Ecto neural progenitor cell (in vitro differentiated cells): ENCODE results near the gene IMP3.

Experiments
- DNase-seq: peaks from one replicate; pipeline ENCODE4 v3.0.0-alpha.2; 2018; ENCODE audit warnings: low spot score

The IMP3 gene

DNA sequence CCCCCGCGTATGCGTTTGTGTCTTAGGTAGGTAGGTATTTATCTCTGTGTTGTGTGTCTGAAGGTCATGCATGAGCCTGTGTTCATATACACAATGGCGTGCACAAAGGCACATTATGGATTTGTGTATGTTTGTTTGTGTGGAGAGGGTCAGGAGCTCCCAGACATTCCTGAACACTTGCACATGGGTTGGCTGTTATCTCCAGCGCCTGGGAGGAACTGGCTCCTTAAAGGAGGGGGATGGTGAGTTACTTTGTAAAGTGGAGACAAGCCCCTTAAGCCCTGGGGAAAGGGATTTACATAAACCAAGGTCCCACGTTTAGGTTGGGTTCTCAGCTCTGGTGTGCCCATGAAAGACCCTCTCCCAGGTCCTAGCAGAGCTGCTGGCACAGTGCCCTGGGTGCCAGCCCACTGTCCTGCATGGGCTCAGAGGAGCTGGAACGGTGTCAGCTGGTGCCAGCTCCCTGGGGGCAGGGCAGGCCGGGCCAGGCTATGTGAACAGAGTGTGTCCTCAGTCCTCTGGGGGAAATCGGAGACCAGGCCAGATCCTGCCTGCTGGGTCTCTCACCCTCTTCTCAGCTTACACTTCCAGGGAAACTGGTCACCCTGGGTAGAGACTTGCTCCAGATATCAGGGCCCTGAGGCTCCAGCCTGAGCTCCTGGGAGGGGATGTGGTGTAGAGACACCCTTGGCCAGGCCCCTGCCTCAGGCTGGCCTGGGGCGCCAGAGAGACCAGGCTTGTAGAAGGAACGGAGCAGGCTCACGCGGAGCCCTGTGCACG, 32.8 kb upstream of the IMP3 start:
- DNase-seq: no peak

DNA sequence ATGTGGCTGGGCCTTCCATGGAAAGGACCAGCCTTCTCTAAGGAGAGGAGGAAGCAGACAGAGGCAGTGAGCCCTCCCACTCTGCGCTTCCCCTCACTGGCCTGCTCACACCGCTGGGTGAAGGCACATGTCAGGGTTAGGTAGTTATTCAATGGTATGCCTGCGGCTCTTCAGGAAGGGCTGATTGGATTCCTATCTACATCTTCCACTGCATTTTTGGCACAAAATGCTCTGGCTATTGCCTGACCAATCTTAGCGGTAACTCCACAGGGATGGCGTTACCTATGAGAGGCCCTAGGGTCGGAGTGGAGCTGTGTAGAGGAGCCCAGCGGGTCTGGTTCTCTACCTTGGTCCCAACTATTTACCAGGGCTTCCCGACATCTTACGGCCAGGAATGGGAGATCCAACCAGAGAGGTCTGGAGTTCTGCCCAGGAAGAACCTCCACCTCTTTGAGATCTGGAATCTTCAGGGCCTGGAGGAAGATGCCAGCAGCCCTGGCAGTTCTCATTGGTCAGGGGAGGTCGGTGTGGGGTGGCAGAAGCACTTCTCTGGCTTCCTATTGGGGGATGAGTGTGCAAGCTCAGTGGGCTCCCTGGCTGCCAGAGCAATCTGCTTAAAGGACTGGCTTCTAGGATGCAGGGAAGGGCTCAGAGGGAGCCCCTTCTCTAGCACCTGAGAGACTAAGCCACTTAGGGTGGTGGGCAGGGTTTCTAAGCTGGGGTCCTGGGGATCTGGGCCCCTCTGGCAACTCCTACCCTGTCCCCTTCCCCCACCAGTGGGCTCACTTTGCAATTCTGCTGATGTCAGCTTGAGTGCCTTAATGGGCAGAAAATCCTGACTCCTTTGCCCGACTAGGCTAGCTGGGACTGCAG, 31.9 kb upstream of the IMP3 start:
- DNase-seq: no peak

DNA sequence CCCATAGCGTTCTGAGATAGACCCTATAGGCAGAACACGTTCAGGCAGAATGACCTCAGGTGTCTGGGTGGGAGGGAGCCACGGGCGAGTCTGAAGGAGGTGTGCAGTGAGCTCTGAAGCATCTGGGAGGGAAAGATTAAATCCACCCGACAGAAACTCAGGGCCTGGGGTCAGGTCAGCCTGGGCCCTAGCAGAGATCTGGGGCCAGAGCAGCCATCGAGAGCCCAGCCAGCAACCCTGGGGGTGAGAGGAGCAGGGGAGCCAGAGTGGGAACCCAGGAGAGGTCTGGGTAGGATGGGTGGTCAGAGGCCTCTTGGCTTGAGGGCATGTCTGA, 29.8 kb upstream of the IMP3 start:
- no peak for DNase-seq

DNA sequence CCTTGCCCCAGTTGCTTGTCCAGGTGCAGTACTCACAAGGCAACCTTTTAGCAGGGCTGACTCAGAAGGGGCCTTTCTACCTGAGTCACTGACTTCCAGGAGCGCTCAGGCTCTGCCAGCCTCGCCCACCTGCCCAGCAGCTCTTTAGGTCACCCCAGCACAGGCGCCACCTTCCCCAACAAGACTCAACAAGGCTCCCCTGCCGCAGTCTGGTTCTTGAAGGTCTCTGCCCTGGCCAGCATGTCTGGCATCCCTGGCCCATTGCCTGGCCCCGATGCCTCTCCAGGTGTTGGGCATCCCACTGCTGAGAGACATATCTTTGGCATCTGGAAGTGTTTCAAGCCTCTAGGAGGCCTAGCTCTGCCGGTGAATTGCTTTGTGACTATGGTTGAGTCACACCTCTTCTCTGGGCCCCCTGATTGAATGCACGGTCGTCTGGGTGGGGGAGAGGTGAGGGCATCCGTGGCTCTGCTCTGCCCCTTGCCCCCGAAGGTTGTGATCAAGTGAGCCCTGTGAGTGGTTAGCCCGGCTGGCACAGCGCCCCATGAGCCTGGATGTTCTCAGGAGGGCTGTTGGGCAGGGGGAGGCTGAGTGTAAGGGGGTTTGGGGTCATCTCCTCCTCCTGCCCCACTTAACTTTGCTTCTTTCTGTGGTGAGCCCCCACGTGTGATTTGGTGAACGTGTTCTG, 29.3 kb upstream of the IMP3 start:
- no peak for DNase-seq

DNA sequence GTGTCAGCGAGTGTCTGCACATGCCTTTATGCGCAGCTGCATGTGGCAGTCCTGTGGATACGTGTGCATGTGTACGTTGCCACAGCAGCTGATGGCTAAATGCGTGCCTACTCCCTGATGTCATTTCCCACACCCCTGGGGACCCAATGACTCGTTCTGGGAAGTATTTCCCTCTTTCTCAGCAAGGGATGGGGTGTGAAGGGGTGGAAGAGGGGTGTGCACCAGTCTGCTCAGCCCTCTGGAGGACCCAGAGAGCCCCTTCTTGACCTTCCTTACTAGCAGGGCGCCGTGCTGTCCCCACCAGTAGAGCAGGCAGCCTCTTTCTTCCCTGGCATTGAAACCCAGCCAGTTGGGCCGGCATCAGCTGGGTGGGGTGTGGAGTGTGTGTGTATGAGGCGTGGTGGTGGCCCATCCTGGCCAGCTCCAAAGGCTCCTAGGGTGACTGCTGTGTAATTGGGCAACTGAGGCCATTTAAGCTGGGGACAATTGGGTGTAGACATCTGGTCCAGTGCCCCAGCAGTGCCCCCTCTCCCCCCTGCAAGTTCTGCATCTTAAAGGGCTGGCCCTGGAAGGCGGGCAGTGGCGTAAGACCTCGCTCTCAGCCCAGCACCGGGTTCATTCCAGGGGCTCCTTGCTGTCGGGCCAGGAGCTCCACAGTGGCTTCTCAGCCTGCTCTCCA, 26.9 kb upstream of the IMP3 start:
- DNase-seq: no peak

DNA sequence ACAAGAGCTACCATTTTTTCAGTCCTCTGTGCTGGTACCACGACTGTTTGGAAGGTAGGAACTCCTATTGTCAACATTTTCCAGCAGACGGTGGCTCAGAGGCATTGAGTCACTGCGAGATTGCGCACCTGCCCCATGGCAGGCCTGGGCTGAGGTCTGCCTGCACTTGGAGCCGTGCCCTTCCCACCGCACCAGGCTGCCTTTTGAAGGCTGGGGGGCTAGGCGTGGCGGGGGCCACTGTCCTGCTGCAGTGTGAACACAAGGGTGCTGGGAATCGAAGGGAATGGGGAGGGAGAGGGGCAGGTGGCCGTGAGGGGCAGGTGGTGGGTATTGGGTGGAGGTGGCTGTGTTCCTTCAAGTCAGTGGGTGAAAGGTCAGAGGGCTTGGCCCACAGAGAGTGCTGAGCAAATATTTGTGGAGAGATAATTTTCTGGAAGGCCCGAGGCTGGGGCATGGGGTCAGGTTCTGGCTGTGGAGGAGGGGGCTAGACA, 24.0 kb upstream of the IMP3 start:
- no peak for DNase-seq

DNA sequence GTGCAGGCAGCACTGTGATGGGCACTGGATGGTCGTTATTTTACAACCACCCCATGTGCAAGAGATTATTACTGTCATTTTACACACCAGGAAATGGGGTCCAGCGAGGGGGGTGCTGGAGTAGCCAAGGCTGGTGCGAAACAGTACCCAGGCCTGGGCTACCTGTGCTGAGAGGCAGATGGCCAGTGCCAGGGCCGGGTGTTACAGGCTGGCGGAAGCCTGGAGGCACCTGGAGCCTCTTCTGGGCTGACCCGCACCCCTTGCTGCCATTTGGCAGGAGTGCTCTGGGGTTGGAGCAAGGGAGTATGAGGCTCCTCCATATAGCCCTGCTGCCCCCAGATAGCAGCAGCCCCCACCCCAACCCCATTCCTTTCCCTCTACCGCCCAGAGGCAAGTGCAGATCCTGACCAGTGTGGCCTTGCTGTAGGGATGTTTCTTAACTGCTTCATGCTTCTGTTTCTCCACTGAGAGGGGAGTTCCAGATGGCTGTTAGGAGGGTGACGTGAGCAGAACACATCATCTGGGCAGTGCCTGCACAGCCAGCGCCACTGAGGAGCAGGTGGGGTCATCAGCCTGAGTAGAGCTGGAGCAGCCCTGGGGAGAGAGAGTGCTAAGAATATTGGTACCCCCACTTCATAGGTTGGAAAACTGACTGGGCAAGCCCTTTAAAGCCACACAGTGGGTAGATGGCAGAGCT, 22.9 kb upstream of the IMP3 start:
- DNase-seq: no peak

DNA sequence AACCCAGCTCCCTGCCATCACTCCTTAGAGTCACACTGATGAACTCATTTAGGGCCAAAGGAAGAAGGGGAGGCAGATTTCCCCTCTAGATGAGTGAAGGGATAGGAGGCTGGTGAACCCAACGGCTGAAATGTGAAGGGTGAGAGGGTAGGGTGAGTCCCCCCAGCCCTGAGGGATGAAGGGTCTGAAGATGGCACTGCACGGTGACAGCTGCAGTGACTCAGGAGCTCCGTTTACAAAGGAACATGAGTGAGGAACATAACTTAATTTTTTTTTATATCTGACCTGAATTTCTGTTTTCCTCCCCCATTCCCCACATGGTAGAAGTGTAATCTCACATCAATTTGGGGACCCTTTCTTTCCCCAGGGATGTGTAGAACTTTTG, 21.7 kb upstream of the IMP3 start:
- no peak for DNase-seq

DNA sequence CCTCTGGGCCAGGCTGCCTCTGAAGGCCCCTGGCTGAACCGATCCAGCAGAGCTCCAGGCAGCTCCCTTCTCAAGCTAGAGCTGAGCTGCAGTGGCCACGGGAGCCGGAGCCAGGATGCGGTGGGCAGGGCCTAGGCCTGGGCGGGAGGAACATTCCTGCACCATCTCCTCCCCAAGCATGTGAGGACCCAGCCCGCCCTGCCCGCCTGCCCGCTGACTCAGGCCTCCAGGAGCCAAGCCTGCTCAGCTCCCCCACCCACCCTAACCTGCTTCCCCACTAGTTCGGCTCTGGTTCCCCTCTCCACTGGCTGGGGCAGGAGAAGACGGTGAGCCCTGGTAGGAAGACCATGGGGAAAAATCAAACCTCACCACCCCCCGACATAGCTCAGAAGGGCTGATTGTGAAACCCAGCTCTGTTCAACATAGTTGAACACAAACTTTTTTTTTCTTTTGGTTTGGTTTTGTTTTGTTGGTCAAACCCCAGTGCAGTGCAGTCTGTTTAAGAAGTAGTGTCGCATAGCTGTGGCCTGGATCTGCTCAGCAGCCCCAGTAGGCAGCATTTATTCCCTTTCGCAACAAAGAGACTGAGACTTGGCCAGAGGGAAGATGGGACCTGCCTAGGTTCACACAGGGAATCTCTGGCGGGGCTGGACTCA, 21.2 kb upstream of the IMP3 start:
- DNase-seq: peak; percentile 60

DNA sequence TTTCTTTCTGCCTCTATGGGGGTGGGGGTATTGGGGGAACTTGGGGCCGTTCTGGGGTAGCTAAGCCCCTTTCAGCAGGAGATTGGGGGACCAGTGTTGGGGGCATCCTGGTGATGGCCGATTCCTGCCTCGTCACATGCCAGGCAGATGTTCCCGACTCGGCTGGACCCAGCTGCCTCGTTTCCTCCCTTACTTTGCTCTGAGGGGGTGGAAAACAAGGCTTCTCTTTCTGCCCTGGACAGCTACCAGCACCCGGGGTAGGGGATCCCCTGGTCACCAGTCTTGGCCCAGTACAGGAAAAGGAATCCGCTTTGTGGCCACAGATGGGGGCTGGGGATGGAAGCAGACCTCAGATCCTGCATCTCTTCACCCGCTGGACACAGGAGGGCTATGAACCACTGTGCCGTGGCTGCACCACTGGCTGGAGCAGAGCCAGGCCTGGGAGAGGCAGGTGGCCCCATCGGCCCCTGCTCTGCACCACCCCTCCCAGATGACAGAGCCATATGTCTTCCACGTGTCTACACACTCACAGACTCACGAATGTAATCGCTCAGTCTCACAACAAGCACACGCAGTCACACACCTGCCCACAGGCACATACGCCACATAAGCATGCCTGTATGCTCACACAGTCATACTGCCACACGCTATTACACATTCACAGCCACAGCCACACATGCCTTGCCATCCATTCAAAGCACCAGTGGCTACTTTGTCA, 20.1 kb upstream of the IMP3 start:
- DNase-seq: no peak

DNA sequence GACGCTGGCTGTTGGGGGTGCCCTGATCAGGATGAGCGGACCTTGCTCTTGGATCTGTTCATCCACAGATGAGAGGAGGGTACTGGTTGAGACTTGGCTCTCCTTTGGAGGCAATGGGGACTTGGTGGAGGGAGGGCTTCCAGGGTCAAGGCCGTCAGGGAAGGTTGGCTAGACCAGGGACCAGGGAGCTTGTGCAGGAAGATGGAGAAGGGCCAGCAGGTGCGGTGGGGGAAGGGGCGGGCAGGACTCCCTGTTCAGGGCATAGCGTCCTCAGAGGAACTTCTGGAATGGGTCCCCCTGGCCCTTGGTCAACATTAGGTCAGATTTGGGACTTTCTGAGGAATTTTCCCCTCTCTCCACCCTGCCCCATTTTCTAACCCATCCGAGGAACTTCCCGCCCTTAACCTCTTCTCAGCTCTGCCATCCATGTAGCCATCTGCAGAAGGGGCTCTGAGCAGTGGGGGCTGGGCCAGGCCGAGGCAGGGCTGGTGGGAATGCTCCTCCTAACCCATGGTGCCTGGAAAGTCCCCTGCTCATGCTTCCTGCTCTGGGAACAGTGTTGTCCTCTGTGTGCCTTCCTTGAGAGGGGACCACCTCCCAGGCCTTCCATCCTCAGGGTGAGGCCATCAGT, 19.2 kb upstream of the IMP3 start:
- DNase-seq: no peak

DNA sequence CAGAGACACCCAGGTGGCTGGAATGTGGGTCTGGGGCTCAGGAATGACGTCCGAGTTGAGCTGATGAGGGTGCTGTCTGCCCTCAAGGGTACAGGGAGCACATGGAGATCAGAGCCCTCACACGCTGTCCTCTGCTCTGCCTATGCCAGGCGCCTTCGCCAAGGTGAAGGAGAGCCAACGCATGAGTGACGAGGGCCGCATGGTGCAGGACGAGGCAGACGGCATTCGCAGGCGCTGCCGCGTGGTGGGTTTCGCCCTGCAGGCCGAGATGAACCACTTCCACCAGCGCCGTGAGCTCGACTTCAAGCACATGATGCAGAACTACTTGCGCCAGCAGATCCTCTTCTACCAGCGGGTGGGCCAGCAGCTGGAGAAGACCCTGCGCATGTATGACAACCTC, 16.8 kb upstream of the IMP3 start:
- DNase-seq: no peak

DNA sequence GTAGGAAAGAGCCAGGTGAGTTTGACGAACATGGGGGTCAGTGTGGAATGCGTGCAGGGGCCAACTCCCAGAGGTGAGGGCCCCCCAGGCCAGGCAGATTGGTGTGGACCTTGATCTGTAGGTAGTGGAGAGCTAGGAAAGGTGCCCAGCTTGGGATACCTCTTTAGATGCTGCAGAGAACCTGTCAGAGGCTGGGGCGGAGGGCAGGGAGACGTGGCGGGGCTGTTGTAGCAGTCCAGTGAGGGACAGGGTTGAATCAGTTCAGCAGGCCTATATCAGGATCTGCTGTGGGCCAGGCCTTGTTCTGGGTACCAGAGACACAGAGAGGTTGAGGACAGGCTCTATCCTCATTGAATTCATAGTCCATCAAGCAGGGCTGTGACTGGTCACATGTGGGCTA, 16.3 kb upstream of the IMP3 start:
- no peak for DNase-seq

DNA sequence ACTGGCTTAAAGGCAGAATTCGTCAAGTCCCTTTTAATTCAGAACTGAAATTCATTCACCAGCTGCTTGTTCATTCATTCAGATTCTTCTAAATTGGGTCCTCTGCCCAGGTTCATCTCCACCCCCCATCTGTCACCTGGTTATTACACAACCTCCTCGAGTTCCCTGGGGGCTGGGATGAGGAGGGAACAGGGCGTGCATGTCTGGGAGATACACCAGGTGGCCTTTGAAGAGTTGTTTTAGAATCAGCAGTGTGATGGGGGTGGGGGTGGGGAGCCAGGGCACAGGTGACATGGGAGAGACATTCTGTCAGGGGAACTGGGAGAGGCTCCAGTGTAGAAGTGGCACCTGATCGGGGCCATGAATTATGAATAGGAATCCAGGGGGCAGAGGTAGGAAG, 15.9 kb upstream of the IMP3 start:
- DNase-seq: no peak

DNA sequence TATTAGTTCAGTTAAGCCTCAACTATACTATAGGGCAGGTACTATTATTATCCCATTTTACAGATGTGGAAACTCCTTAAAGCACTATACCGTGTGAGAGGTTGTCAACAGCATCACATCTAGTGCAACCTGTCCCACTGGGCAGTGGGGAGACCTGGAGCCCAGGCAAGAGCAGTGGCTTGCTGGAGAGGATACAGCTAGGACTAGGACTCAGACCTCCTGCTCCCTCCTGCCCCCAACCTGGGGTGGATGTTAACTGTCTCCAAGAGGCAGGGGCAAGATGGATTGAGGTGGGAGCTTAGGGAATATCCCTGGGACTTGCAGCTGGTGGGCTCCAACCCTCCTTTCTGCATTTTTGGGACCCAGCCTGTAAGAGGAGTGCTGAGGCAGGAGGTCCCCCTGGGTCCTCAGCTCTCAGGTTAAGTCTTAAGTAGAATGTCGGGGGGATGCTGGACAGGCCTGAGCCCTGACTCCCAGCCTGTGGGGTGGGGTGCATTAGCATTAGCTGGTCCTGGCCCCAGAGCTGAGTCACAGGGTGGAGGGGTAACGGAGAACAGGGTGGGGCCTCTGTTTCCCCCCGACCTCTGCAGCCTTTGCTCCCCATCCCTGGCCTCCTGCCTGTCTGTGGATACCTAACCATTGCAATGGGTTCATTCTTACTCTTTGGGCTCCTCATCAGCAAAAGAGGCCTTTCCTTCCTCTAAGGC, 14.3 kb upstream of the IMP3 start:
- no peak for DNase-seq

DNA sequence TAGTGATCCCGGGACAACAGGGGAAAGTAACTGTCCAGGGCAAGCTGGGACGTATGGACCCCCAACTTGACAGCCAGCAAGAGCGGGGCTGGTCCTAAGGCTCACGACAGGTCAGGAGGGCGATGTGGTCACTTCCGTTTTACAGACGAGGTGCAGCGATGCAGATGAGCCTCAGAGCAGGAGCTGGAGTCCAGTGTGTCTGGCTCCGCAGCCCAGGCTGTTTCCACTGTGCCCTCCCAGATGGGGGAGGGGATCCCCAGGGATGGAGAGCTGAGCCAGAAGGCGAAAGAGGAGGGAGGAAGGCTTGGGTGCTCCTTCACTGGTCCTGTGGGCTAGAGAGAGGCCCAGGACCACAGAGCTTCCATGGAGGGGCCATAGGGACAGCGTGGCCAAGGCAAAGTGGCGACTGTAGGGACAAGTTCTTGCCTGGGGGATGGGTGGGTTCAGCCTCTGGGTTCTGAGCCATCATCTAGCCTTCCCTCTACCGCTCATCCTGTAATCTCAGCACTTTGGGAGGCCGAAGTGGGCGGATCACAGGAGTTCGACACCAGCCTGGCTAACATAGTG, 13.4 kb upstream of the IMP3 start:
- DNase-seq: no peak

DNA sequence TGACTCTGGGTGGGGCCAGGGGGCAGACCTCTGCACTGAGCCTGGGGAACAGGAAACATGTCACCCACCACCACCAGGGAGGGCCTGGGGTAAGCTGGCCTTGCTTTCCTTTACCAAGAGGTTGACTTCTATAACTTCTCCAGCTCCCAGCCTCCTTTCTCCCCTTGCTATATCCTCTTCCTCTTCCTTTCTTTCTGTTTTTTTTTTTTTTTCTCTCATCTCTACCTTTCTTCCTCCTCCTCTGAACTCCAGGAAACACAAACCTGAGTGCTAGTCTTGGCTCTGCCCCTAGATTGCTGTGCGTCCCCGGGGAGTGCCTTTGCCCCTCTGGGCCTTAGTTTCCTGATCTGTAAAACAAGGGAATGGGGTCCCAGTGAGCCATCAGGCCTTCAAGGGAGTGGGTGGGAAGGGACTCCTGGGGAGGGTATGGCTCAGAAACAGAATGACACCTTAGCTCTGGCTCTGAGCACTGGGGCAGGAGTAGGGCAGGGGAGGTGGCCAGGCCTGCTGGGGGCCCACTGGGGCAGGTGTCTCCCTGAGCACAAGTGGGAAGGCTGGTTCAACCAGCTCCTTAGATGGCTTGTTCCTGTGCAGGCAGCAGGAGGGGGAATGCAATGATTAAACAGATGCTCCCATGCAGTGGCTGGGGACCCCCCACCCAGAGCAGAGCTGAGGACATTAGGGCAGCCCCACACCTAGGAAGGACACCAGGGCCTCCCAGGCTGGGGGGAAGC, 12.0 kb upstream of the IMP3 start:
- DNase-seq: no peak
